Left lung (tissue), 10 donors: ENCODE data around the gene DLST. TPM values are rescaled to one million over a fixed set of nuclear protein-coding genes. Genes with fewer than 3 reads are reported as not detected.

Source experiments
- ATAC-seq: fragments of 200-7000 bp; cut with Tn5 transposase; one replicate; pipeline ENCODE4 v1.9.1; 2020; ENCODE audit warnings: moderate library complexity
- DNase-seq, 4 donors: peaks; one replicate each; pipeline ENCODE4 v3.0.0-alpha.2; 2013 to 2020
- H3K27ac ChIP-seq, 2 donors: fragments of 200-600 bp; sonication (generic) in 1 of 2; one replicate each; pipeline versions ENCODE4 v1.5.0 to v1.8.0; 2020 to 2021
- H3K27me3 ChIP-seq, 2 donors: fragments of 200-600 bp; sonication (generic) in 1 of 2; one replicate each; pipeline versions ENCODE4 v1.5.0 to v1.8.0; 2020 to 2021
- H3K36me3 ChIP-seq, 2 donors: fragments of 200-600 bp; sonication (generic) in 1 of 2; one replicate each; pipeline versions ENCODE4 v1.5.0 to v1.8.0; 2020 to 2021
- H3K4me1 ChIP-seq, 2 donors: fragments of 200-600 bp; one replicate each; pipeline ENCODE4 v1.8.0; 2021
- H3K4me3 ChIP-seq, 2 donors: fragments of 200-600 bp; sonication (generic) in 1 of 2; one replicate each; pipeline versions ENCODE4 v1.5.0 to v1.8.0; 2020 to 2021; ENCODE audit warnings: mild to moderate bottlenecking in 1 of 2
- H3K9me3 ChIP-seq, 2 donors: fragments of 200-600 bp; sonication (generic) in 1 of 2; one replicate each; pipeline versions ENCODE4 v1.5.0 to v1.8.0; 2020 to 2021
- CTCF ChIP-seq, 2 donors: fragments of 200-600 bp; sonication (generic) in 1 of 2; IDR thresholded peaks; one replicate each; pipeline versions ENCODE4 v1.5.0 to v1.8.0; 2021; ENCODE audit warnings: antibody characterized with exemption in 2 of 2
- intact Hi-C, 2 donors: fragments of 100-400 bp; cut with DNase I; formaldehyde crosslinking; loops; one replicate each; pipeline versions ENCODE4 v1.11.2 to v1.14.2; 2022
- polyA plus RNA-seq, 6 donors: library from polyadenylated mRNA; unstranded; fragments of 120-200 nt; gene quantifications; one replicate each; pipeline ENCODE4 v1.2.1, GENCODE V29; 2013; ENCODE audit not compliant: insufficient read length in 6 of 6
- total RNA-seq, 2 donors: library from RNA; stranded (reverse); fragmentation: NEBNext Ultra II Directional; extraction: Animal tissue kit (Norgen Biotek cat#: 25700); gene quantifications; one replicate each; pipeline ENCODE4 v1.2.1, GENCODE V29; 2021
- donor health status: DM: no; HTN: yes; CAD: no.
- donor health status: DM: no; HTN: no; CAD: no.

DLST gene
- total and polyA plus RNA-seq, 8 donors = 88.3 to 104 (median 96.3) TPM

GRCh38 chr14:74935360-74935680 lies 53.6 kb downstream of the DLST start:
- H3K36me3 ChIP-seq = no peaks in the 10 kb centered on the region
- DNase-seq (peak in 1 of 4 donors; percentile 52), ATAC-seq (no peak)
- intact Hi-C loops = no loop called here
- no peak overlapping the region for H3K27ac ChIP-seq
- no peaks in the 10 kb centered on the region for H3K27me3 ChIP-seq
- H3K4me3 ChIP-seq = no peak overlapping the region
- H3K4me1 ChIP-seq = peaks cover 12 to 49% of the 10 kb centered on the region in 2 donors
- no peaks in the 10 kb centered on the region for H3K9me3 ChIP-seq
- no peak for TF ChIP-seq CTCF (IDR thresholded peaks at IDR 0.05)

GRCh38 chr14:74936151-74936550 lies 54.4 kb downstream of the DLST start:
- intact Hi-C loops = no loop called here
- ATAC-seq (no peak), DNase-seq (peak in 2 of 4 donors; percentile 14 to 36)
- Histone ChIP-seq H3K4me1 (peaks cover 12 to 56% of the 10 kb centered on the region in 2 donors), H3K9me3 (no peaks in the 10 kb centered on the region), H3K27ac (no peak overlapping the region), H3K36me3 (no peaks in the 10 kb centered on the region), H3K27me3 (no peaks in the 10 kb centered on the region), H3K4me3 (no peak overlapping the region)
- TF ChIP-seq CTCF (IDR thresholded peaks at IDR 0.05) = no peak

- Histone ChIP-seq H3K27me3 (no peaks in the 10 kb centered on the region), H3K9me3 (no peaks in the 10 kb centered on the region), H3K4me1 (peaks cover 17 to 61% of the 10 kb centered on the region in 2 donors), H3K36me3 (no peaks in the 10 kb centered on the region), H3K4me3 (no peak overlapping the region), H3K27ac (no peak overlapping the region)
- intact Hi-C loops = no loop called here
- DNase-seq = no peak
- TF ChIP-seq CTCF (IDR thresholded peaks at IDR 0.05) = no peak
- no peak for ATAC-seq
These were observed 55.0 kb downstream of the DLST start for GRCh38 chr14:74936731-74937130.

- ATAC-seq (no peak), DNase-seq (no peak)
- Histone ChIP-seq H3K27ac (no peak overlapping the region), H3K4me1 (peaks cover 21 to 62% of the 10 kb centered on the region in 2 donors), H3K36me3 (no peaks in the 10 kb centered on the region), H3K9me3 (no peaks in the 10 kb centered on the region), H3K4me3 (no peak overlapping the region), H3K27me3 (no peaks in the 10 kb centered on the region)
- no peak for TF ChIP-seq CTCF (IDR thresholded peaks at IDR 0.05)
- intact Hi-C loops = no loop called here
These were observed 55.5 kb downstream of the DLST start for GRCh38 chr14:74937171-74937570.

- no peak for ATAC-seq
- TF ChIP-seq CTCF (IDR thresholded peaks at IDR 0.05) = no peak
- Histone ChIP-seq H3K27ac (peak overlapping the region; percentile 84 to 88), H3K9me3 (no peaks in the 10 kb centered on the region), H3K27me3 (no peaks in the 10 kb centered on the region), H3K4me1 (peaks cover 22 to 65% of the 10 kb centered on the region in 2 donors), H3K36me3 (no peaks in the 10 kb centered on the region), H3K4me3 (no peak overlapping the region)
- intact Hi-C loops = no loop called here
- peak in 1 of 4 donors; percentile 42 for DNase-seq
These were observed 57.1 kb downstream of the DLST start for GRCh38 chr14:74938531-74939495.
